H1 (cell line): ENCODE measurements around the gene NLRC5. TPM values are rescaled to one million over a fixed set of nuclear protein-coding genes. Genes with fewer than 3 reads are reported as not detected.

Source experiments
- CTCF ChIA-PET: fragments of 300-600 bp; sonication (Branson Sonifier 250); formaldehyde crosslinking; loops from one replicate; lab custom pipeline; 2021; ENCODE audit not compliant: partially characterized antibody; lab: Charles Lee
- POLR2A ChIA-PET: fragments of 300-600 bp; sonication (Branson Sonifier 250); formaldehyde crosslinking; loops from one replicate; lab custom pipeline; 2021; ENCODE audit warnings: inconsistent platforms; ENCODE audit not compliant: partially characterized antibody; lab: Charles Lee
- DNase-seq, 2 experiments: peaks; one replicate each; pipeline versions ENCODE4 v3.0.0 to v3.0.0-alpha.2; 2010 to 2022; ENCODE audit warnings: low spot score in 2 of 2, low read depth in 1 of 2, mixed read lengths in 1 of 2
- FAIRE-seq: peaks from 2 replicates; lab custom pipeline; 2011; peaks lifted over from hg19 to GRCh38; lab: Jason Lieb, UNC
- H2AFZ ChIP-seq: 2 replicates; pipeline ENCODE4 v1.8.1; 2012; ENCODE audit warnings: low read length, inconsistent platforms
- H2AK5ac ChIP-seq: 2 replicates; pipeline ENCODE4 v1.6.1; 2013; ENCODE audit warnings: low read depth, low read length
- H2BK120ac ChIP-seq: replicated peaks from 2 replicates; pipeline ENCODE3; 2013; ENCODE audit warnings: low read depth, low read length, inconsistent platforms
- H2BK12ac ChIP-seq: 2 replicates; pipeline ENCODE4 v1.6.1; 2013; ENCODE audit warnings: low read depth, low read length
- H2BK15ac ChIP-seq: 2 replicates; pipeline ENCODE4 v1.6.1; 2013; ENCODE audit warnings: low read length
- H2BK20ac ChIP-seq: 2 replicates; pipeline ENCODE4 v1.6.1; 2013; ENCODE audit warnings: low read length
- H2BK5ac ChIP-seq: 2 replicates; pipeline ENCODE4 v1.6.1; 2013; ENCODE audit warnings: low read depth, low read length
- H3K14ac ChIP-seq: 2 replicates; pipeline ENCODE4 v1.6.1; 2013; ENCODE audit warnings: inconsistent platforms; ENCODE audit not compliant: insufficient read length
- H3K18ac ChIP-seq: 2 replicates; pipeline ENCODE4 v1.6.1; 2013; ENCODE audit warnings: low read length; ENCODE audit errors: extremely low read depth
- H3K23ac ChIP-seq: 2 replicates; pipeline ENCODE4 v1.6.1; 2013; ENCODE audit warnings: inconsistent platforms; ENCODE audit not compliant: insufficient read length
- H3K23me2 ChIP-seq: 2 replicates; pipeline ENCODE4 v1.6.1; 2013; ENCODE audit warnings: low read depth, low read length
- H3K27ac ChIP-seq: 2 replicates; pipeline ENCODE4 v1.6.1; 2011; ENCODE audit warnings: low read depth, low read length, inconsistent platforms
- H3K27me3 ChIP-seq, 4 experiments: replicated peaks in 1 of 4; 1 replicate in 1 of 4; 2 replicates in 3 of 4; pipeline versions ENCODE4 v1.6.1 to v1.8.1; 2011 to 2013; ENCODE audit warnings: low read length in 3 of 4, mild to moderate bottlenecking in 3 of 4, inconsistent platforms in 2 of 4, mixed read lengths in 2 of 4, moderate library complexity in 1 of 4; ENCODE audit not compliant: control insufficient read depth in 3 of 4, insufficient read depth in 3 of 4; ENCODE audit errors: extremely low read depth in 1 of 4
- H3K36me3 ChIP-seq, 4 experiments: 2 replicates each; pipeline versions ENCODE4 v1.6.1 to v1.8.1; 2011 to 2013; ENCODE audit warnings: mild to moderate bottlenecking in 4 of 4, low read length in 3 of 4, moderate library complexity in 2 of 4, control low read depth in 1 of 4, inconsistent platforms in 1 of 4; ENCODE audit not compliant: insufficient read depth in 4 of 4, control insufficient read depth in 2 of 4
- H3K4ac ChIP-seq: replicated peaks from 2 replicates; pipeline ENCODE3; 2013; ENCODE audit warnings: low read length, low read depth, mixed read lengths, inconsistent platforms; ENCODE audit not compliant: insufficient read length
- H3K4me1 ChIP-seq, 4 experiments: replicated peaks in 1 of 4; 1 replicate in 1 of 4; 2 replicates in 3 of 4; pipeline versions ENCODE4 v1.6.1 to v1.8.1; 2011 to 2013; ENCODE audit warnings: low read length in 3 of 4, inconsistent platforms in 2 of 4, mixed read lengths in 1 of 4; ENCODE audit not compliant: insufficient read depth in 4 of 4, control insufficient read depth in 3 of 4
- H3K4me2 ChIP-seq, 2 experiments: 2 replicates each; pipeline versions ENCODE4 v1.6.1 to v1.8.1; 2011 to 2013; ENCODE audit warnings: low read depth in 2 of 2, low read length in 2 of 2, control low read depth in 1 of 2, inconsistent platforms in 1 of 2, mild to moderate bottlenecking in 1 of 2; ENCODE audit not compliant: insufficient read depth in 1 of 2
- H3K4me3 ChIP-seq, 4 experiments: fragments of 200-600, 300-600 bp in 1 of 4; sonication (generic), shearing (Covaris generic), sonication (Bioruptor Twin) in 1 of 4; 2 replicates each; pipeline versions ENCODE4 v1.5.1 to v1.8.1; 2011 to 2016; ENCODE audit warnings: low read length in 4 of 4, low read depth in 3 of 4, control low read depth in 2 of 4, inconsistent platforms in 2 of 4, mild to moderate bottlenecking in 2 of 4, mixed read lengths in 1 of 4, moderate library complexity in 1 of 4; ENCODE audit not compliant: insufficient read depth in 2 of 4; ENCODE audit errors: extremely low read depth in 1 of 4
- H3K56ac ChIP-seq: replicated peaks from 2 replicates; pipeline ENCODE3; 2013; ENCODE audit warnings: low read depth, mild to moderate bottlenecking, mixed read lengths, low read length, inconsistent platforms; ENCODE audit not compliant: insufficient read length
- H3K79me1 ChIP-seq: 2 replicates; pipeline ENCODE4 v1.6.1; 2013; ENCODE audit warnings: low read depth, low read length, control low read depth
- H3K79me2 ChIP-seq, 2 experiments: 2 replicates each; pipeline versions ENCODE4 v1.6.1 to v1.8.1; 2012 to 2013; ENCODE audit warnings: low read length in 2 of 2, mild to moderate bottlenecking in 2 of 2, inconsistent platforms in 1 of 2; ENCODE audit not compliant: insufficient read depth in 2 of 2, control insufficient read depth in 1 of 2
- H3K9ac ChIP-seq, 4 experiments: replicated peaks in 1 of 4; 1 replicate in 1 of 4; 2 replicates in 3 of 4; pipeline versions ENCODE4 v1.6.1 to v1.8.1; 2011 to 2013; ENCODE audit warnings: low read depth in 3 of 4, low read length in 3 of 4, control low read depth in 2 of 4, mild to moderate bottlenecking in 2 of 4, moderate library complexity in 2 of 4, inconsistent platforms in 1 of 4; ENCODE audit errors: extremely low read depth in 1 of 4
- H3K9me3 ChIP-seq, 2 experiments: 2 replicates each; pipeline versions ENCODE4 v1.6.1 to v1.8.1; 2012 to 2013; ENCODE audit warnings: mild to moderate bottlenecking in 2 of 2, moderate library complexity in 2 of 2, control low read depth in 1 of 2, inconsistent platforms in 1 of 2, low read depth in 1 of 2, low read length in 1 of 2, mixed read lengths in 1 of 2; ENCODE audit not compliant: insufficient read depth in 2 of 2
- H4K20me1 ChIP-seq, 2 experiments: replicated peaks in 1 of 2; 2 replicates each; pipeline versions ENCODE3 to v1.8.1; 2011 to 2013; ENCODE audit warnings: inconsistent platforms in 2 of 2, low read length in 2 of 2, mild to moderate bottlenecking in 1 of 2; ENCODE audit not compliant: insufficient read depth in 2 of 2, control insufficient read depth in 1 of 2
- H4K5ac ChIP-seq: 2 replicates; pipeline ENCODE4 v1.6.1; 2013; ENCODE audit warnings: low read length, low read depth, mixed read lengths, inconsistent platforms; ENCODE audit not compliant: insufficient read length
- H4K8ac ChIP-seq: 2 replicates; pipeline ENCODE4 v1.8.0; 2013; ENCODE audit warnings: mild to moderate bottlenecking, moderate library complexity, low read length, inconsistent platforms; ENCODE audit not compliant: insufficient read depth; ENCODE audit errors: extremely low read depth
- H4K91ac ChIP-seq: replicated peaks from 2 replicates; pipeline ENCODE3; 2013; ENCODE audit warnings: low read length, mixed read lengths, inconsistent platforms; ENCODE audit not compliant: insufficient read length
- CHD2 ChIP-seq: IDR thresholded peaks from 2 replicates; pipeline ENCODE4 v1.6.1; 2012; ENCODE audit warnings: low read length, improper control_type of control experiment
- CTCF ChIP-seq, 3 experiments: IDR thresholded peaks; 1 replicate in 2 of 3; 2 replicates in 1 of 3; pipeline versions ENCODE4 v1.5.1 to v1.6.1; 2011; ENCODE audit warnings: low read length in 3 of 3, mild to moderate bottlenecking in 3 of 3, inconsistent platforms in 2 of 3, low read depth in 1 of 3, moderate library complexity in 1 of 3; ENCODE audit not compliant: insufficient read depth in 1 of 3; ENCODE audit errors: control extremely low read depth in 1 of 3
- HDAC2 ChIP-seq, 2 experiments: fragments of 300-600 bp in 1 of 2; sonication (generic) in 1 of 2; IDR thresholded peaks; 2 replicates each; pipeline ENCODE4 v1.6.1; 2011 to 2012; ENCODE audit warnings: low read depth in 2 of 2, low read length in 2 of 2, mild to moderate bottlenecking in 2 of 2, moderate library complexity in 2 of 2, borderline replicate concordance in 1 of 2, inconsistent platforms in 1 of 2
- RAD21 ChIP-seq, 2 experiments: IDR thresholded peaks in 1 of 2; conservative IDR thresholded peaks in 1 of 2; 2 replicates each; pipeline ENCODE4 v1.6.1; 2011; ENCODE audit warnings: low read depth in 2 of 2, low read length in 2 of 2, improper control_type of control experiment in 1 of 2, inconsistent platforms in 1 of 2, mild to moderate bottlenecking in 1 of 2, moderate library complexity in 1 of 2
- RBBP5 ChIP-seq: IDR thresholded peaks from 2 replicates; pipeline ENCODE4 v1.7.1; 2012; ENCODE audit warnings: low read depth, mild to moderate bottlenecking, inconsistent platforms, low read length, moderate library complexity, borderline replicate concordance
- RXRA ChIP-seq: IDR thresholded peaks from 2 replicates; pipeline ENCODE4 v1.6.1; 2011; ENCODE audit warnings: low read depth, mild to moderate bottlenecking, low read length, moderate library complexity; ENCODE audit not compliant: insufficient read depth
- SIX5 ChIP-seq: IDR thresholded peaks from 2 replicates; pipeline ENCODE4 v1.6.1; 2011; ENCODE audit warnings: mild to moderate bottlenecking, low read depth, low read length
- TAF1 ChIP-seq: IDR thresholded peaks from 2 replicates; pipeline ENCODE4 v1.6.1; 2011; ENCODE audit warnings: mild to moderate bottlenecking, low read depth, low read length
- TBP ChIP-seq: IDR thresholded peaks from 2 replicates; pipeline ENCODE4 v1.6.1; 2011; ENCODE audit warnings: low read depth, low read length, improper control_type of control experiment
- YY1 ChIP-seq: IDR thresholded peaks from 2 replicates; pipeline ENCODE4 v1.6.1; 2011; ENCODE audit warnings: low read depth, mild to moderate bottlenecking, low read length
- WGBS, 2 experiments: shearing (Covaris generic) in 1 of 2; methylation state at CpG; one replicate each; pipeline versions ENCODE4 v1.1.6 to v1.1.7; 2013 to 2015; ENCODE audit warnings: low lambda C conversion rate in 2 of 2, mixed read lengths in 2 of 2, inconsistent platforms in 1 of 2, low coverage in 1 of 2, missing lambda C conversion rate in 1 of 2; ENCODE audit not compliant: insufficient replicate concordance in 2 of 2, insufficient coverage in 1 of 2, insufficient read length in 1 of 2; ENCODE audit errors: extremely low coverage in 1 of 2, missing lambda C conversion rate in 1 of 2; 5-methylcytosine and 5-hydroxymethylcytosine counted together
- polyA plus RNA-seq, 7 experiments: library from polyadenylated mRNA; depleted of rRNA in 3 of 7; stranded (reverse) in 5 of 7; unstranded in 2 of 7; fragments of >200 nt in 5 of 7; fragments of 200-250 nt in 2 of 7; gene quantifications; 1 replicate in 5 of 7; 2 replicates in 1 of 7; 4 replicates in 1 of 7; pipeline versions ENCODE4 v1.2.1 to v1.2.3, GENCODE V29; 2011 to 2013; ENCODE audit warnings: missing spikeins in 2 of 7, mixed read lengths in 2 of 7
- total RNA-seq: library from RNA; stranded (reverse); fragmentation: NEBNext Ultra II Directional; extraction: Animal tissue kit (Norgen Biotek cat#: 25700); gene quantifications from 2 replicates; pipeline ENCODE4 v1.2.1, GENCODE V29; 2021

NLRC5 gene
- total and polyA plus RNA-seq, 2 of the 8 experiments (the other 6 are each of a cell fraction or from before 2014, with no cell fraction given): 2.2 to 3.2 TPM

- Histone ChIP-seq H3K27me3 (no peaks in the 10 kb centered on the region; a peak in 2 of 7 replicates), H4K8ac (no peak overlapping the region), H2AFZ (no peak overlapping the region), H4K5ac (no peak overlapping the region), H2AK5ac (no peak overlapping the region), H3K79me1 (no peaks in the 10 kb centered on the region), H3K27ac (no peak overlapping the region), H2BK20ac (no peak overlapping the region), H3K36me3 (no peaks in the 10 kb centered on the region), H3K23ac (no peak overlapping the region), H2BK120ac (no peak overlapping the region), H2BK5ac (no peak overlapping the region), H3K4me2 (no peak overlapping the region), H3K4ac (no peak overlapping the region), H3K18ac (no peak overlapping the region), H3K79me2 (no peaks in the 10 kb centered on the region), H4K91ac (no peak overlapping the region), H3K23me2 (no peaks in the 10 kb centered on the region), H2BK15ac (no peak overlapping the region), H3K4me1 (no peaks in the 10 kb centered on the region), H3K9ac (no peak overlapping the region), H3K9me3 (no peaks in the 10 kb centered on the region), H3K14ac (no peak overlapping the region), H4K20me1 (no peaks in the 10 kb centered on the region), H2BK12ac (no peak overlapping the region), H3K56ac (no peak overlapping the region), H3K4me3 (no peak overlapping the region)
- DNase-seq (no peak), FAIRE-seq (no peak)
- POLR2A ChIA-PET: interaction anchor here (1.0 to 1.2 kb wide), 2 partner anchors 107 to 225 kb away, joined by 3 read pairs; no protein-coding TSS in a partner anchor
- WGBS, 2 experiments: 89% methylated on average over 7 of the region's 7 CpGs; no CpG with 5 or more reads in 1 of the 2 experiments
- CTCF ChIA-PET: interaction anchor here (0.7 to 8.2 kb wide), 6 partner anchors 8 to 86 kb away, joined by 3 to 75 read pairs (median 4); partner anchors contain the start of genes CETP and NLRC5
- no peak for TF ChIP-seq HDAC2 (IDR thresholded peaks at IDR 0.05; ENCODE audit: borderline replicate concordance in 1 of 2, low read depth in 2 of 2, low read length in 2 of 2)
- TF ChIP-seq RAD21 (IDR thresholded peaks at IDR 0.05 in 1 of 2, conservative IDR thresholded peaks at IDR 0.05 in 1 of 2; ENCODE audit: low read depth in 2 of 2, low read length in 2 of 2): no peak
- TF ChIP-seq CTCF (IDR thresholded peaks at IDR 0.05; ENCODE audit: control extremely low read depth in 1 of 3, insufficient read depth in 1 of 3, low read depth in 1 of 3, low read length in 3 of 3): no peak
- TF ChIP-seq YY1: no peak
- TF ChIP-seq SIX5: no peak
- no peak for TF ChIP-seq CHD2
- no peak for TF ChIP-seq RBBP5
- no peak for TF ChIP-seq TAF1
- TF ChIP-seq RXRA: no peak
- TF ChIP-seq TBP: no peak
Observed at GRCh38 chr16:56969769-56970168, 19.6 kb upstream of the NLRC5 start.
